Osteoblast (primary cell): Measurements from ENCODE around the gene GNAQ. TPM values are rescaled to one million over a fixed set of nuclear protein-coding genes. Genes with fewer than 3 reads are reported as not detected.
A peak's percentile ranks its signal among the peaks of the same experiment; 100 is the strongest.
"Not testable (repeated sequence)": the region's sequence is repeated elsewhere in the genome, so short reads cannot be mapped to it uniquely, and the experiment has no call there.

Source experiments
- DNase-seq: peaks from one replicate; pipeline ENCODE4 v3.0.0; 2011; ENCODE audit warnings: low spot score, mixed read lengths; ENCODE audit not compliant: insufficient read length; ENCODE audit errors: missing footprints
- H2AFZ ChIP-seq: 2 replicates; pipeline ENCODE4 v1.6.0; 2011; ENCODE audit warnings: mild to moderate bottlenecking, low read length
- H3K27ac ChIP-seq: 2 replicates; pipeline ENCODE4 v1.5.1; 2011; ENCODE audit warnings: mild to moderate bottlenecking, low read depth, low read length, moderate library complexity
- H3K27me3 ChIP-seq: 2 replicates; pipeline ENCODE4 v1.6.0; 2012; ENCODE audit warnings: mild to moderate bottlenecking, control low read depth, inconsistent platforms, low read length, moderate library complexity; ENCODE audit not compliant: insufficient read depth
- H3K36me3 ChIP-seq: 2 replicates; pipeline ENCODE4 v1.5.1; 2011; ENCODE audit warnings: mild to moderate bottlenecking, low read length, control low read depth, moderate library complexity; ENCODE audit not compliant: insufficient read depth
- H3K4me1 ChIP-seq: 2 replicates; pipeline ENCODE4 v1.5.1; 2011; ENCODE audit warnings: mild to moderate bottlenecking, low read length, control low read depth, moderate library complexity; ENCODE audit not compliant: insufficient read depth
- H3K4me2 ChIP-seq: 2 replicates; pipeline ENCODE4 v1.6.0; 2011; ENCODE audit warnings: mild to moderate bottlenecking, low read length; ENCODE audit not compliant: insufficient read depth
- H3K4me3 ChIP-seq: fragments of 200-600 bp; sonication (generic); 3 replicates; pipeline ENCODE4 v1.5.1; 2012; ENCODE audit warnings: mild to moderate bottlenecking, low read length, inconsistent platforms; ENCODE audit not compliant: insufficient read depth
- H3K79me2 ChIP-seq: 2 replicates; pipeline ENCODE4 v1.6.0; 2012; ENCODE audit warnings: mild to moderate bottlenecking, low read length, control low read depth, inconsistent platforms; ENCODE audit not compliant: insufficient read depth
- H3K9me3 ChIP-seq: 2 replicates; pipeline ENCODE4 v1.5.1; 2011; ENCODE audit warnings: low read depth, low read length, control low read depth
- H4K20me1 ChIP-seq: 2 replicates; pipeline ENCODE4 v1.6.0; 2012; ENCODE audit warnings: mild to moderate bottlenecking, low read length, control low read depth; ENCODE audit not compliant: insufficient read depth
- CTCF ChIP-seq: IDR thresholded peaks from 2 replicates; pipeline ENCODE4 v1.5.1; 2011; ENCODE audit warnings: mild to moderate bottlenecking, low read depth, low read length, moderate library complexity; ENCODE audit errors: extremely low read depth
- total RNA-seq: library from RNA; depleted of rRNA; stranded (reverse); fragments of >200 nt; gene quantifications from 2 replicates; pipeline ENCODE4 v1.2.3, GENCODE V29; 2012

Gene GNAQ
- total RNA-seq, 1 donor, result 64.8 TPM

GRCh38 chr9:77705636-77706035 lies 326.0 kb downstream of the GNAQ start:
- H3K27ac ChIP-seq, result no peak overlapping the region
- no peaks in the 10 kb centered on the region for H3K36me3 ChIP-seq
- no peaks in the 10 kb centered on the region for H4K20me1 ChIP-seq
- H3K4me2 ChIP-seq, result no peak overlapping the region
- H3K9me3 ChIP-seq, result no peaks in the 10 kb centered on the region
- H2AFZ ChIP-seq, result no peak overlapping the region
- no peaks in the 10 kb centered on the region for H3K27me3 ChIP-seq
- TF ChIP-seq CTCF, result no peak
- no peaks in the 10 kb centered on the region for H3K79me2 ChIP-seq
- H3K4me3 ChIP-seq, result no peak overlapping the region
- DNase-seq, result peak; percentile 58
- H3K4me1 ChIP-seq, result peaks cover 21% of the 10 kb centered on the region

GRCh38 chr9:77702521-77703390 lies 328.9 kb downstream of the GNAQ start:
- H3K4me3 ChIP-seq, H3K4me2 ChIP-seq, H3K9me3 ChIP-seq, DNase-seq, H2AFZ ChIP-seq, H3K27ac ChIP-seq, H4K20me1 ChIP-seq, H3K4me1 ChIP-seq, H3K79me2 ChIP-seq, H3K36me3 ChIP-seq, H3K27me3 ChIP-seq: not testable (repeated sequence)

- no peaks in the 10 kb centered on the region for H4K20me1 ChIP-seq
- H3K4me3 ChIP-seq, result no peak overlapping the region
- H3K79me2 ChIP-seq, result no peaks in the 10 kb centered on the region
- no peak overlapping the region for H3K27ac ChIP-seq
- H3K27me3 ChIP-seq, result no peaks in the 10 kb centered on the region
- H3K36me3 ChIP-seq, result no peaks in the 10 kb centered on the region
- DNase-seq, result no peak
- no peak for TF ChIP-seq CTCF
- no peak overlapping the region for H2AFZ ChIP-seq
- H3K9me3 ChIP-seq, result no peaks in the 10 kb centered on the region
- no peaks in the 10 kb centered on the region for H3K4me1 ChIP-seq
- no peak overlapping the region for H3K4me2 ChIP-seq
These were observed 334.2 kb downstream of the GNAQ start for GRCh38 chr9:77697238-77697984.

- not testable (repeated sequence) for H3K4me3 ChIP-seq, H3K79me2 ChIP-seq, DNase-seq
These were observed 340.9 kb downstream of the GNAQ start for GRCh38 chr9:77690723-77691122.

GRCh38 chr9:77690119-77690518 lies 341.5 kb downstream of the GNAQ start:
- not testable (repeated sequence) for H3K27ac ChIP-seq, DNase-seq, H3K4me1 ChIP-seq, H3K4me2 ChIP-seq, H3K36me3 ChIP-seq, H3K27me3 ChIP-seq, H3K79me2 ChIP-seq, H2AFZ ChIP-seq, H4K20me1 ChIP-seq, H3K9me3 ChIP-seq, H3K4me3 ChIP-seq

More at GRCh38 chr9:77690723-77691122, 340.9 kb downstream of the GNAQ start:
- H3K4me2 ChIP-seq, H2AFZ ChIP-seq, H3K36me3 ChIP-seq, H3K9me3 ChIP-seq, H4K20me1 ChIP-seq, H3K27me3 ChIP-seq, H3K27ac ChIP-seq, H3K4me1 ChIP-seq: not testable (repeated sequence)

GRCh38 chr9:77687737-77688136 lies 343.9 kb downstream of the GNAQ start:
- H3K36me3 ChIP-seq, H3K4me2 ChIP-seq, H4K20me1 ChIP-seq, DNase-seq, H3K27ac ChIP-seq, H3K4me1 ChIP-seq, H3K9me3 ChIP-seq, H3K4me3 ChIP-seq, H2AFZ ChIP-seq, H3K79me2 ChIP-seq, H3K27me3 ChIP-seq: not testable (repeated sequence)
